Activated T-cell treated with anti-CD3 and anti-CD28 coated beads, Interleukin-2, amount 50 U/mL, for 4 hours (primary cell): ENCODE results near the gene ETV1. TPM values are rescaled to one million over a fixed set of nuclear protein-coding genes. Genes with fewer than 3 reads are reported as not detected.

Experiments used
- ATAC-seq, 2 donors: fragments of 200-7000 bp; cut with Tn5 transposase; one replicate each; pipeline ENCODE4 v1.10.0; 2021
- DNase-seq: peaks from one replicate; pipeline ENCODE4 v3.0.0-alpha.2; 2020
- H3K27me3 Mint-ChIP-seq: one replicate; pipeline ENCODE4 v1.8.0; 2021; ENCODE audit warnings: low read depth, mixed read lengths
- H3K36me3 Mint-ChIP-seq: one replicate; pipeline ENCODE4 v1.8.0; 2022; ENCODE audit warnings: mixed read lengths; ENCODE audit not compliant: insufficient read depth
- H3K4me1 Mint-ChIP-seq: one replicate; pipeline ENCODE4 v1.8.0; 2021; ENCODE audit warnings: low read depth, mixed read lengths
- H3K4me3 Mint-ChIP-seq: one replicate; pipeline ENCODE4 v1.8.0; 2021; ENCODE audit warnings: mild to moderate bottlenecking, moderate library complexity, mixed read lengths
- H3K9me3 Mint-ChIP-seq: one replicate; pipeline ENCODE4 v1.8.0; 2021; ENCODE audit warnings: mixed read lengths
- total RNA-seq, 3 donors: library from RNA; stranded (reverse); gene quantifications; one replicate each; pipeline ENCODE4 v1.2.1, GENCODE V29; 2021

Gene ETV1
- total RNA-seq, 3 donors from 2014 or later = 0.11 to 0.16 TPM; not detected in 1

GRCh38 chr7:13979671-13980435 is 9.6 kb downstream of the ETV1 start:
- H3K4me1 Mint-ChIP-seq = peaks cover 4% of the 10 kb centered on the region
- ATAC-seq (no peak), DNase-seq (no peak)
- no peaks in the 10 kb centered on the region for H3K36me3 Mint-ChIP-seq
- H3K27me3 Mint-ChIP-seq = peaks cover 13% of the 10 kb centered on the region
- no peak overlapping the region for H3K4me3 Mint-ChIP-seq
- no peaks in the 10 kb centered on the region for H3K9me3 Mint-ChIP-seq

GRCh38 chr7:13976594-13976993 is 12.9 kb downstream of the ETV1 start:
- Mint-ChIP-seq H3K4me3 (no peak overlapping the region), H3K27me3 (peaks cover 16% of the 10 kb centered on the region), H3K4me1 (no peaks in the 10 kb centered on the region), H3K9me3 (peaks cover 6% of the 10 kb centered on the region), H3K36me3 (no peaks in the 10 kb centered on the region)
- ATAC-seq = no peak
- no peak for DNase-seq

- Mint-ChIP-seq H3K36me3 (no peaks in the 10 kb centered on the region), H3K27me3 (no peaks in the 10 kb centered on the region), H3K9me3 (no peaks in the 10 kb centered on the region), H3K4me1 (no peaks in the 10 kb centered on the region), H3K4me3 (no peak overlapping the region)
- DNase-seq (no peak), ATAC-seq (no peak)
Measured at GRCh38 chr7:13965077-13965476, 24.4 kb downstream of the ETV1 start.

GRCh38 chr7:13963925-13964324 is 25.5 kb downstream of the ETV1 start:
- no peak for ATAC-seq
- Mint-ChIP-seq H3K4me3 (no peak overlapping the region), H3K9me3 (no peaks in the 10 kb centered on the region), H3K36me3 (no peaks in the 10 kb centered on the region), H3K4me1 (no peaks in the 10 kb centered on the region), H3K27me3 (no peaks in the 10 kb centered on the region)
- no peak for DNase-seq

GRCh38 chr7:13955494-13955893 is 34.0 kb downstream of the ETV1 start:
- Mint-ChIP-seq H3K4me3 (no peak overlapping the region), H3K4me1 (no peaks in the 10 kb centered on the region), H3K9me3 (no peaks in the 10 kb centered on the region), H3K27me3 (no peaks in the 10 kb centered on the region), H3K36me3 (no peaks in the 10 kb centered on the region)
- DNase-seq (no peak), ATAC-seq (no peak)

- no peaks in the 10 kb centered on the region for H3K4me1 Mint-ChIP-seq
- no peaks in the 10 kb centered on the region for H3K27me3 Mint-ChIP-seq
- DNase-seq (no peak), ATAC-seq (no peak)
- H3K36me3 Mint-ChIP-seq = no peaks in the 10 kb centered on the region
- H3K9me3 Mint-ChIP-seq = no peaks in the 10 kb centered on the region
- no peak overlapping the region for H3K4me3 Mint-ChIP-seq
Measured at GRCh38 chr7:13953368-13953767, 36.1 kb downstream of the ETV1 start.

GRCh38 chr7:13952921-13953320 is 36.5 kb downstream of the ETV1 start:
- H3K36me3 Mint-ChIP-seq = no peaks in the 10 kb centered on the region
- no peaks in the 10 kb centered on the region for H3K4me1 Mint-ChIP-seq
- DNase-seq = no peak
- H3K4me3 Mint-ChIP-seq = no peak overlapping the region
- no peaks in the 10 kb centered on the region for H3K27me3 Mint-ChIP-seq
- ATAC-seq = no peak
- H3K9me3 Mint-ChIP-seq = no peaks in the 10 kb centered on the region

- Mint-ChIP-seq H3K36me3 (no peaks in the 10 kb centered on the region), H3K4me1 (no peaks in the 10 kb centered on the region)
- ATAC-seq = no peak
Measured at GRCh38 chr7:13949939-13950338, 39.5 kb downstream of the ETV1 start.

GRCh38 chr7:13949445-13949844 is 40.0 kb downstream of the ETV1 start:
- ATAC-seq = no peak
- Mint-ChIP-seq H3K27me3 (no peaks in the 10 kb centered on the region), H3K36me3 (no peaks in the 10 kb centered on the region), H3K4me1 (no peaks in the 10 kb centered on the region), H3K9me3 (no peaks in the 10 kb centered on the region), H3K4me3 (no peak overlapping the region)
- DNase-seq = no peak

More at GRCh38 chr7:13949939-13950338, 39.5 kb downstream of the ETV1 start:
- DNase-seq = no peak
- H3K9me3 Mint-ChIP-seq = no peaks in the 10 kb centered on the region
- H3K4me3 Mint-ChIP-seq = no peak overlapping the region
- no peaks in the 10 kb centered on the region for H3K27me3 Mint-ChIP-seq

- DNase-seq (no peak), ATAC-seq (no peak)
- H3K4me3 Mint-ChIP-seq = no peak overlapping the region
- no peaks in the 10 kb centered on the region for H3K36me3 Mint-ChIP-seq
- H3K27me3 Mint-ChIP-seq = no peaks in the 10 kb centered on the region
- no peaks in the 10 kb centered on the region for H3K9me3 Mint-ChIP-seq
- no peaks in the 10 kb centered on the region for H3K4me1 Mint-ChIP-seq
Measured at GRCh38 chr7:13948019-13948801, 41.3 kb downstream of the ETV1 start.

- no peaks in the 10 kb centered on the region for H3K27me3 Mint-ChIP-seq
- no peaks in the 10 kb centered on the region for H3K36me3 Mint-ChIP-seq
- ATAC-seq = no peak
- no peak for DNase-seq
- no peak overlapping the region for H3K4me3 Mint-ChIP-seq
- no peaks in the 10 kb centered on the region for H3K4me1 Mint-ChIP-seq
- H3K9me3 Mint-ChIP-seq = no peaks in the 10 kb centered on the region
Measured at GRCh38 chr7:13947535-13947934, 41.9 kb downstream of the ETV1 start.

GRCh38 chr7:13946181-13946580 is 43.3 kb downstream of the ETV1 start:
- H3K36me3 Mint-ChIP-seq = no peaks in the 10 kb centered on the region
- no peak overlapping the region for H3K4me3 Mint-ChIP-seq
- no peaks in the 10 kb centered on the region for H3K27me3 Mint-ChIP-seq
- no peak for DNase-seq
- ATAC-seq = no peak
- H3K4me1 Mint-ChIP-seq = no peaks in the 10 kb centered on the region
- no peaks in the 10 kb centered on the region for H3K9me3 Mint-ChIP-seq

GRCh38 chr7:13945670-13946069 is 43.8 kb downstream of the ETV1 start:
- Mint-ChIP-seq H3K27me3 (no peaks in the 10 kb centered on the region), H3K4me3 (no peak overlapping the region), H3K9me3 (no peaks in the 10 kb centered on the region), H3K36me3 (no peaks in the 10 kb centered on the region), H3K4me1 (no peaks in the 10 kb centered on the region)
- ATAC-seq = no peak
- DNase-seq = no peak

- Mint-ChIP-seq H3K27me3 (no peaks in the 10 kb centered on the region), H3K4me3 (no peak overlapping the region), H3K4me1 (no peaks in the 10 kb centered on the region), H3K9me3 (no peaks in the 10 kb centered on the region), H3K36me3 (no peaks in the 10 kb centered on the region)
- no peak for ATAC-seq
- DNase-seq = no peak
Measured at GRCh38 chr7:13933536-13933935, 55.9 kb downstream of the ETV1 start.

- Mint-ChIP-seq H3K27me3 (no peaks in the 10 kb centered on the region), H3K4me1 (no peaks in the 10 kb centered on the region), H3K4me3 (no peak overlapping the region), H3K9me3 (no peaks in the 10 kb centered on the region), H3K36me3 (no peaks in the 10 kb centered on the region)
- ATAC-seq = no peak
- no peak for DNase-seq
Measured at GRCh38 chr7:13933091-13933490, 56.4 kb downstream of the ETV1 start.
